Cardiac septum (tissue), 1 donor: ENCODE measurements around the gene RAB6B. TPM values are rescaled to one million over a fixed set of nuclear protein-coding genes. Genes with fewer than 3 reads are reported as not detected.

Experiments
- DNase-seq: peaks from one replicate; pipeline ENCODE4 v3.0.0-alpha.2; 2020; ENCODE audit warnings: low spot score
- intact Hi-C: fragments of 100-400 bp; cut with DNase I; formaldehyde crosslinking; loops from one replicate; pipeline ENCODE4 v1.14.0; 2022
- total RNA-seq: library from RNA; stranded (reverse); fragmentation: NEBNext Ultra II Directional; extraction: Animal tissue kit (Norgen Biotek cat#: 25700); gene quantifications from one replicate; pipeline ENCODE4 v1.2.1, GENCODE V29; 2021
- donor health status: DM: no; HTN: no; CAD: no.

Gene RAB6B
- total RNA-seq, 1 donor from 2014 or later = 42.4 TPM

GRCh38 chr3:133905376-133905775, 9.7 kb upstream of the RAB6B start:
- no peak for DNase-seq
- intact Hi-C loops = no loop called here

- intact Hi-C loops = no loop called here
- no peak for DNase-seq
Observed at GRCh38 chr3:133901847-133902246, 6.2 kb upstream of the RAB6B start.

GRCh38 chr3:133901083-133901482, 5.4 kb upstream of the RAB6B start:
- no peak for DNase-seq
- intact Hi-C loops = no loop called here

- intact Hi-C loops = loop anchor here (10.0 kb wide), 1 partner anchor 235 kb away; the partner anchor contains the start of gene TOPBP1
Observed at GRCh38 chr3:133899311-133899710, 3.6 kb upstream of the RAB6B start.

GRCh38 chr3:133897547-133897946, 1.9 kb upstream of the RAB6B start:
- intact Hi-C loops = loop anchor here (10.0 kb wide), 1 partner anchor 233 kb away; the partner anchor contains the start of gene TOPBP1
- DNase-seq = no peak

More at GRCh38 chr3:133899311-133899710, 3.6 kb upstream of the RAB6B start:
- no peak for DNase-seq

- intact Hi-C loops = loop anchor here (10.0 kb wide), 1 partner anchor 231 kb away; the partner anchor contains the start of gene TOPBP1
- DNase-seq = peak; percentile 72
Observed at GRCh38 chr3:133896002-133896761, 500 bp upstream of the RAB6B start.

- intact Hi-C loops = loop anchor here (2.0 to 10.0 kb wide), 2 partner anchors 66 to 230 kb away; partner anchors contain the start of gene TOPBP1
- DNase-seq = peak; percentile 76
Observed at GRCh38 chr3:133894353-133895207, 1.1 kb downstream of the RAB6B start.

- peak; percentile 61 for DNase-seq
- intact Hi-C loops = loop anchor here (2.0 to 10.0 kb wide), 2 partner anchors 65 to 229 kb away; partner anchors contain the start of gene TOPBP1
Observed at GRCh38 chr3:133893683-133894352, 1.9 kb downstream of the RAB6B start.

- intact Hi-C loops = loop anchor here (10.0 kb wide), 1 partner anchor 228 kb away; the partner anchor contains the start of gene TOPBP1
- DNase-seq = peak; percentile 84
Observed at GRCh38 chr3:133892541-133893231, 3.0 kb downstream of the RAB6B start.

GRCh38 chr3:133891662-133892378, 3.9 kb downstream of the RAB6B start:
- peak; percentile 46 for DNase-seq
- intact Hi-C loops = loop anchor here (10.0 kb wide), 1 partner anchor 227 kb away; the partner anchor contains the start of gene TOPBP1

GRCh38 chr3:133890972-133891644, 4.6 kb downstream of the RAB6B start:
- intact Hi-C loops = loop anchor here (10.0 kb wide), 1 partner anchor 226 kb away; the partner anchor contains the start of gene TOPBP1
- peak; percentile 24 for DNase-seq

GRCh38 chr3:133890037-133890436, 5.6 kb downstream of the RAB6B start:
- peak; percentile 22 for DNase-seq
- intact Hi-C loops = loop anchor here (10.0 kb wide), 1 partner anchor 225 kb away; the partner anchor contains the start of gene TOPBP1

GRCh38 chr3:133888726-133889340, 6.8 kb downstream of the RAB6B start:
- intact Hi-C loops = no loop called here
- DNase-seq = peak; percentile 51

- intact Hi-C loops = no loop called here
- DNase-seq = peak; percentile 70
Observed at GRCh38 chr3:133887803-133888703, 7.6 kb downstream of the RAB6B start.

- intact Hi-C loops = no loop called here
- peak; percentile 54 for DNase-seq
Observed at GRCh38 chr3:133887074-133887802, 8.4 kb downstream of the RAB6B start.
